Nephron progenitor cell (in vitro differentiated cells): ENCODE results near the gene PAPOLA.

ENCODE experiments used
- DNase-seq: peaks from one replicate; pipeline ENCODE4 v3.0.0; 2021
- H3K27ac Mint-ChIP-seq: 2 replicates; pipeline ENCODE4 v1.8.0; 2021; ENCODE audit warnings: mild to moderate bottlenecking, moderate library complexity, mixed read lengths
- H3K27me3 Mint-ChIP-seq: 2 replicates; pipeline ENCODE4 v1.8.0; 2021; ENCODE audit warnings: mild to moderate bottlenecking, low read depth, mixed read lengths; ENCODE audit not compliant: poor library complexity
- H3K36me3 Mint-ChIP-seq: 2 replicates; pipeline ENCODE4 v1.8.0; 2021; ENCODE audit warnings: low read depth, mixed read lengths
- H3K4me1 Mint-ChIP-seq: 2 replicates; pipeline ENCODE4 v1.8.0; 2021; ENCODE audit warnings: mixed read lengths
- H3K4me3 Mint-ChIP-seq: 2 replicates; pipeline ENCODE4 v1.8.0; 2021; ENCODE audit warnings: mild to moderate bottlenecking, moderate library complexity, mixed read lengths
- H3K9me3 Mint-ChIP-seq: 2 replicates; pipeline ENCODE4 v1.8.0; 2021; ENCODE audit warnings: mild to moderate bottlenecking, moderate library complexity, mixed read lengths
- CTCF ChIP-seq: fragments of 200-600 bp; sonication (generic); IDR thresholded peaks from 2 replicates; pipeline ENCODE4 v1.5.0; 2021; ENCODE audit warnings: antibody characterized with exemption

The PAPOLA gene

GRCh38 chr14:96501740-96502620 is at the start of gene PAPOLA:
TSS of gene PAPOLA (plus strand) at chr14:96502382. CDS start at chr14:96502593, 211 bp downstream.
- TF ChIP-seq CTCF: no peak
- Mint-ChIP-seq H3K36me3 (peaks cover 30% of the 10 kb centered on the region), H3K27me3 (peaks cover 9% of the 10 kb centered on the region)

GRCh38 chr14:96452684-96453083 is 49.5 kb upstream of the PAPOLA start:
- no peak for TF ChIP-seq CTCF
- H3K27ac Mint-ChIP-seq: no peak overlapping the region
- H3K4me3 Mint-ChIP-seq: no peak overlapping the region
- peaks cover 10% of the 10 kb centered on the region for H3K27me3 Mint-ChIP-seq
- no peak for DNase-seq
- H3K9me3 Mint-ChIP-seq: no peaks in the 10 kb centered on the region
- no peaks in the 10 kb centered on the region for H3K36me3 Mint-ChIP-seq
- no peaks in the 10 kb centered on the region for H3K4me1 Mint-ChIP-seq

More at GRCh38 chr14:96501740-96502620, at the start of gene PAPOLA:
- H3K9me3 Mint-ChIP-seq: peaks cover 24% of the 10 kb centered on the region
- peak within 1 kb of the TSS; percentile 97 for H3K4me3 Mint-ChIP-seq
- DNase-seq: peak; percentile 92
- peak within 1 kb of the TSS; percentile 99 for H3K27ac Mint-ChIP-seq
- peaks cover 30% of the 10 kb centered on the region for H3K4me1 Mint-ChIP-seq

- TF ChIP-seq CTCF: no peak
- Mint-ChIP-seq H3K4me3 (no peak overlapping the region), H3K4me1 (no peaks in the 10 kb centered on the region), H3K27ac (no peak overlapping the region), H3K27me3 (peaks cover 7% of the 10 kb centered on the region), H3K36me3 (no peaks in the 10 kb centered on the region), H3K9me3 (no peaks in the 10 kb centered on the region)
- no peak for DNase-seq
These were observed 46.6 kb upstream of the PAPOLA start for GRCh38 chr14:96455588-96455987.

- no peaks in the 10 kb centered on the region for H3K27me3 Mint-ChIP-seq
- DNase-seq: no peak
- no peak for TF ChIP-seq CTCF
- H3K27ac Mint-ChIP-seq: no peak overlapping the region
- no peak overlapping the region for H3K4me3 Mint-ChIP-seq
- H3K4me1 Mint-ChIP-seq: peaks cover 9% of the 10 kb centered on the region
- no peaks in the 10 kb centered on the region for H3K36me3 Mint-ChIP-seq
- no peaks in the 10 kb centered on the region for H3K9me3 Mint-ChIP-seq
These were observed 42.3 kb upstream of the PAPOLA start for GRCh38 chr14:96459851-96460250.

GRCh38 chr14:96461950-96462798 is 40.0 kb upstream of the PAPOLA start:
- Mint-ChIP-seq H3K27ac (peak overlapping the region; percentile 62), H3K4me1 (peaks cover 9% of the 10 kb centered on the region), H3K36me3 (no peaks in the 10 kb centered on the region), H3K27me3 (no peaks in the 10 kb centered on the region), H3K4me3 (no peak overlapping the region), H3K9me3 (no peaks in the 10 kb centered on the region)
- DNase-seq: no peak
- TF ChIP-seq CTCF: no peak
